AG09319 (cell line): ENCODE results near the gene RPP38.

Experiments
- DNase-seq: peaks from one replicate; pipeline ENCODE4 v3.0.0-alpha.2; 2010; ENCODE audit warnings: low read depth; ENCODE audit errors: extremely low read depth
- TF ChIP-seq, protein P1 (sequence below): IDR thresholded peaks from 2 replicates; pipeline ENCODE4 v1.5.1; 2011; ENCODE audit warnings: low read depth, mild to moderate bottlenecking, inconsistent platforms, low read length, moderate library complexity

RPP38 gene

DNA sequence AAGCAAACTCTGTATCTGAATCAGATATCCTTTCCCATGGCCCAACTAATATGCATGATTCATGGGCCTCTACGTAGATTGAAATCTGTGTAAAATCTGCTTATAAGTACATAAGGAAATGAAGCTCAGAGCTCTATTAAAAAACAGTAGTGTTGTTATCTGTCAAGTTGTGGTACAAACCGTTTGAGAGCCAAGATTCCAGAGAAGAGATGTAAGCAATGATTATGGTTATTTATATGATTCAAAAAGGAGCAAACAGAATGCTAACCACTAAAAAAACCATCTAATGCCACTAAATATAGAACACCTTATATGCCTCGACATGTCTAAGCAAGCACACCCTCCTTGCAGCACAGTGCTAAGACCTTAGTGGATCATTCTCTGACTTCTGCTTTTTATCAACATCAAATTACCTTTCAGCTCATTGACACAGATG lies 26.6 kb downstream of the RPP38 start:
- no peak for DNase-seq
- TF ChIP-seq, protein P1, sequence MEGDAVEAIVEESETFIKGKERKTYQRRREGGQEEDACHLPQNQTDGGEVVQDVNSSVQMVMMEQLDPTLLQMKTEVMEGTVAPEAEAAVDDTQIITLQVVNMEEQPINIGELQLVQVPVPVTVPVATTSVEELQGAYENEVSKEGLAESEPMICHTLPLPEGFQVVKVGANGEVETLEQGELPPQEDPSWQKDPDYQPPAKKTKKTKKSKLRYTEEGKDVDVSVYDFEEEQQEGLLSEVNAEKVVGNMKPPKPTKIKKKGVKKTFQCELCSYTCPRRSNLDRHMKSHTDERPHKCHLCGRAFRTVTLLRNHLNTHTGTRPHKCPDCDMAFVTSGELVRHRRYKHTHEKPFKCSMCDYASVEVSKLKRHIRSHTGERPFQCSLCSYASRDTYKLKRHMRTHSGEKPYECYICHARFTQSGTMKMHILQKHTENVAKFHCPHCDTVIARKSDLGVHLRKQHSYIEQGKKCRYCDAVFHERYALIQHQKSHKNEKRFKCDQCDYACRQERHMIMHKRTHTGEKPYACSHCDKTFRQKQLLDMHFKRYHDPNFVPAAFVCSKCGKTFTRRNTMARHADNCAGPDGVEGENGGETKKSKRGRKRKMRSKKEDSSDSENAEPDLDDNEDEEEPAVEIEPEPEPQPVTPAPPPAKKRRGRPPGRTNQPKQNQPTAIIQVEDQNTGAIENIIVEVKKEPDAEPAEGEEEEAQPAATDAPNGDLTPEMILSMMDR = no peak

DNA sequence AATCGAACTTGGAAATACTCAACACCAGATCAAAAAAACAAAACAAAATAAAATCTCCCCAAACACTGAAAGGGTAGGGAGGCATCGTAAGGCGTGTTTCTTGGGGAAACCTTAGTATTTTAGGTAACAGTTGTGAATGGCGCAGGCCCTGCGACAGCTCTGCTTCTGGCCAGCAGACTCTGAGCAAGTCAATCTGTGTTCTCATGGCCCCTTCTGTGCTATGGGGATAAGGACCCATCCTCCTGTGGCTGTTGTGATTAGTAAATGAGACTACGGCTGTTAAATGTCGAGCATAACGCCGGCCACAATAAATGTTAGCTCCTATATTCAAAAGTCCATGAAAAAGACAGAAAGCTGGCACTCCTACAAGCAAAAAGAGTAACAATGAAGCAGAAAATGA lies 27.0 kb downstream of the RPP38 start:
- TF ChIP-seq, protein P1 = no peak
- no peak for DNase-seq

DNA sequence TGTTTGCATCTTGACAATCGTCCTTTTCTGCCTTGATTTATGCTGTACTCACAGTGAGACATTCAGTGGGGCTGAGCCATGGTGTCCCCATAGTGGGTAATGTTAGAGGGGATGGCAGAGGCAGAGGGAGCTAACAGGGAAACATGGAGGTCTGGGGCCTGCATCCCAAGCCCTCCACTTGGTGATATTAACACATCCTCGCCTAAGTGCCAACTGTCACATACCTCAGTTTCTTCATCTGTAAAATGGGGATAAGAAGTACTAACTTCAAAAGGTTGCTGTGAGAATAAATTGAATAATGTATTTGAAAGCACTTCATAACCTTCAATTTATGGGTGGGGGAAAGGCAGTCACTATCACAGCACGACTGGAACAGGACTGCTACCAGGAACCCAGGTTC lies 27.8 kb downstream of the RPP38 start:
- no peak for DNase-seq
- TF ChIP-seq, protein P1 = no peak

DNA sequence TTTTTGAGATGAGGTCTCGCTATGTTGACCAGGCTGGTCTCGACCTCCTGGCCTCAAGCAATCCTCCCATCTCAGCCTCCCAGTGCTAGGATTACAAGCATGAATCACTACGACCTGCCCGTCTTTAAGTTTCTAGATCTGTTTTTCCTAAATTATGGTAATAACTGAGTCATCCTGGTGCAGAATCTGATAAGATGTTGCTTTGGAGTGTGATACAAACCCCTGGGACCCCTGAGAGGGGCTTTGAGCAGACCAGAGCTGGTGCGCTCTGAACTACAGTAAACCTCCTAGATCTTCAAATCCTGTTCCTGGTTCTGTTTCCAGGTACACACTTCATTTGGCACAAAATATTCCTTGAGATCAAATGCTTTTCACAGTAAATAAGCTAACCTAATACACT lies 34.2 kb downstream of the RPP38 start:
- DNase-seq = no peak
- TF ChIP-seq, protein P1 = no peak

DNA sequence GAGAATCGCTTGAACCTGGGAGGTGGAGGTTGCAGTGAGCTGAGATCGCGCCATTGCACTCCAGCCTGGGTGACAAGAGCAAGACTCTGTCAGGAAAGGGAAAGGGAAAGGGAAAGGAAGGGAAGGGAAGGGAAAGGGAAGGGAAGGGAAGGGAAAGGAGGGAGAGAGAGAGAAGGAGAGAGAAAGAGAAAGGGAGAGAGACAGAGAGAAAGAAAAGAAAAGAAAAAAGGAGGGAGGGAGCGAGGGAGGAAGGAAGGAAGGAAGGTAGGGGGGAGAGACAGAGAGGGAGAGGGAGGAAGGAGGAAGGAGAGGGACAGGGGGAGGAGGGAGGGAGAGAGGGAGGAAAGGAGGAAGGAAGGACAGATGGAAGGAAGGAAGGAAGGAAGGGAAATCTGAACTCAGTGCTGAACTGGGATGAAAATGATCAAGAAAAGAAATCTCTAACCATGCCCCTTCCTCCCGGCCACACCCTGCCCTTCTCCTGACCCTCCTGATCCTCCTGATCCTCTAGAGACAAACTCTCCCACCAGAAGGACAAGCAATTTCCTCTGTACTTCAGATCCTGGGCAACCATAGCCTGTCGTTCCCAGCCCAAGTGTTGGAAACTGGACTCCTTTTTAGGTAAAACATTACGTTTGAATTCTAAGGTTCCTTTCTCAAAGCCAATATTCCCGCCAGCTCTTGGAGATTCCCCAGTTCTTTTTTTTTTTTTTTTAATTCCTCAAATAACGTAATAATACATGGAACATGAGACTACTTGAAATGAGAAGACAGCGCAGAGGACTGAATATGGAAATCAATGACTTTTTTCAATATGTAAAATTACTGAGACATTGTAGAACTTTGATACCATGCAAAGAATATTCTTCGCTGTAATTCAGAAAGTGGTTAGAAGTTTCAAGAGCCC lies 39.2 kb downstream of the RPP38 start:
- TF ChIP-seq, protein P1 = no peak
- DNase-seq = no peak

DNA sequence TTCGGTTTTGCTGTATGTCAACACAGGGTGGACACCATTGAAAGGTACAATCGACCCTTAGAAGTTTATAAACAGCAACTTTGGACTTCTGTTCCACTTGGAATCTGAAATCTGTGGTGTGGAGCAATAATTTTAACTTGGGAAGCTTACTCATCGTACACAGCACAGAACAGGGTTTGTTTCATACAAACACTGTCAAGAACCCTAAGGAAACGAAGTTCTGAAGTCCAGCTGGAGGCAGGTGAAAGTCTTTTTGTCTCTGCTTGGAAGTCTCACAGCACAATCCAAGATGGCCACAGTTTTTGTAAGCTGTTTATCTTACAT lies 39.8 kb downstream of the RPP38 start:
- TF ChIP-seq, protein P1 = no peak

DNA sequence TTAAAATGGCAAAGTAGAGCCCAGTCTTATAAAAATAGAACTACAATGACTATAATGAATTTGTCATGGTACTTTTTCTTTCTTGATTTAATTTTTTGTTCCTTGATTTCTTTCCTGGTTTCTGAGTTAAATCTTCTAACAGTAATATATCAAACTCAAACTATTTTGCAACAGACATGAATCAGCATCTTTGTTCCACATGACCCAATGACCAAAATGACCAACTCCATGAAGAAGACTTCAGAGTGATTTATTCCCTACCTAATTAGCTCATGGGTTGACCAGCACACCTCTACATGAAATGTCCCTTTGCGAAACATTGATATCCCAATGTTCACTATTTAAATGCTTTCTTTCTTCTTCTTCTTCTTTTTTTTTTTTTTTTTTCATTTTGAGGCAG lies 40.5 kb downstream of the RPP38 start:
- TF ChIP-seq, protein P1 = no peak
- no peak for DNase-seq

More for the DNA sequence above, 39.8 kb downstream of the RPP38 start:
- DNase-seq = no peak
